ENCODE measurements around the gene THAP12.

- TF ChIP-seq CTCF (IDR thresholded peaks at IDR 0.05) (no peak), POLR2A (IDR thresholded peaks at IDR 0.05) (no peak)
Observed at GRCh38 chr11:76329084-76329648, 51.8 kb downstream of the THAP12 start.

Data from lower leg skin (tissue), 3 donors.